ENCODE measurements around the gene NDUFA13. TPM values are rescaled to one million over a fixed set of nuclear protein-coding genes. Genes with fewer than 3 reads are reported as not detected.
A peak's percentile ranks its signal among the peaks of the same experiment; 100 is the strongest.

NDUFA13 gene
- total RNA-seq, 1 donor from 2014 or later: 394 TPM

DNA sequence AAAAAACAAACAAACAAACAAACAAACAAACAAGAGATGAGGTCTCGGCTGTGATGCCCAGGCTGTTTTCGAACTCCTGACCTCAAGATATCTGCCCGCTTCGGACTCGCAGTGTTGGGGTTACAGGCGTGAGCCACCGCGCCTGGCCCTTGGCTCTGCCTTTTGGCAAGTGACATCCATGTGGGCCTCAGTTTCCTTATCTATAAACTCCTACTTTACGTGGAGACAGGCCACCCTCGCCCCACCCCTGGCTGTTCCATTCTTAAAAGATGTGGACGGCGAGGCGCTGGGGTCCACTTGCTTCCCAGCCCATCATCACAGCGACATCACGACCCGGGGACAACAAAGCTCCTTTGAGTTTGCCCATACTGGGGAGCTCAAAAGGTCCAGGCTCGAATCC, 2.3 kb upstream of the NDUFA13 start:
- Mint-ChIP-seq H3K27ac (ENCODE audit: unreplicated experiment) (no peak overlapping the region), H3K9me3 (ENCODE audit: unreplicated experiment) (peaks cover 12% of the 10 kb centered on the region), H3K4me3 (ENCODE audit: unreplicated experiment) (no peak overlapping the region), H3K4me1 (ENCODE audit: low read depth, unreplicated experiment) (peaks cover 5% of the 10 kb centered on the region), H3K27me3 (ENCODE audit: unreplicated experiment) (peaks cover 16% of the 10 kb centered on the region), H3K36me3 (ENCODE audit: unreplicated experiment) (no peaks in the 10 kb centered on the region)
- no peak for DNase-seq
- TF ChIP-seq, protein P1, sequence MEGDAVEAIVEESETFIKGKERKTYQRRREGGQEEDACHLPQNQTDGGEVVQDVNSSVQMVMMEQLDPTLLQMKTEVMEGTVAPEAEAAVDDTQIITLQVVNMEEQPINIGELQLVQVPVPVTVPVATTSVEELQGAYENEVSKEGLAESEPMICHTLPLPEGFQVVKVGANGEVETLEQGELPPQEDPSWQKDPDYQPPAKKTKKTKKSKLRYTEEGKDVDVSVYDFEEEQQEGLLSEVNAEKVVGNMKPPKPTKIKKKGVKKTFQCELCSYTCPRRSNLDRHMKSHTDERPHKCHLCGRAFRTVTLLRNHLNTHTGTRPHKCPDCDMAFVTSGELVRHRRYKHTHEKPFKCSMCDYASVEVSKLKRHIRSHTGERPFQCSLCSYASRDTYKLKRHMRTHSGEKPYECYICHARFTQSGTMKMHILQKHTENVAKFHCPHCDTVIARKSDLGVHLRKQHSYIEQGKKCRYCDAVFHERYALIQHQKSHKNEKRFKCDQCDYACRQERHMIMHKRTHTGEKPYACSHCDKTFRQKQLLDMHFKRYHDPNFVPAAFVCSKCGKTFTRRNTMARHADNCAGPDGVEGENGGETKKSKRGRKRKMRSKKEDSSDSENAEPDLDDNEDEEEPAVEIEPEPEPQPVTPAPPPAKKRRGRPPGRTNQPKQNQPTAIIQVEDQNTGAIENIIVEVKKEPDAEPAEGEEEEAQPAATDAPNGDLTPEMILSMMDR (IDR thresholded peaks at IDR 0.05; ENCODE audit: partially characterized antibody, unreplicated experiment): no peak

DNA sequence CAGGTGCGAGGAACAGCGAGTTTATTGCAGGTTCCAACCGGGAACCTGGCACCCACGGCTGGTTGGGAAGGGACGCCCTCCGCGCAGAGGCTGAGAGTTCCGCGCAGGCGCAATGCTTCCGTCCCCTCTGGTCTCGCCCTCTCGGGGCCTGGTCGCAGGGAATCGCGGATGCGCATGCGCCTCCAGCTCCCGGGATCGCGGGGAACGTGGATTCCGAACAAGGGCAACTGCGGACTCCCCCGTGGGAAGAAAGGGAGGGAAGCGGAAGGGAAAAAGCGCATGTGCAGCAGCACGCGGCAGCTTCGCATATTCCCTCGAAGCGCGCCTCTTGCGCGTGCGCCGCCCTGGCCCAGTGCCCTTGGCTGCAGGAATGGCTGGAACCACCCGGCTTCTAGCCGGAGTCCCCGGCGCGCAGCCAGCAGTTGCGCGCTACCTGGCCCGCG, 1.8 kb upstream of the NDUFA13 start:
- Mint-ChIP-seq H3K4me3 (ENCODE audit: unreplicated experiment) (no peak overlapping the region), H3K9me3 (ENCODE audit: unreplicated experiment) (peaks cover 8% of the 10 kb centered on the region), H3K36me3 (ENCODE audit: unreplicated experiment) (no peaks in the 10 kb centered on the region), H3K4me1 (ENCODE audit: low read depth, unreplicated experiment) (peaks cover 5% of the 10 kb centered on the region), H3K27me3 (ENCODE audit: unreplicated experiment) (peaks cover 16% of the 10 kb centered on the region), H3K27ac (ENCODE audit: unreplicated experiment) (peak overlapping the region; percentile 33)
- no peak for DNase-seq
- TF ChIP-seq, protein P1 (IDR thresholded peaks at IDR 0.05; ENCODE audit: partially characterized antibody, unreplicated experiment): no peak

DNA sequence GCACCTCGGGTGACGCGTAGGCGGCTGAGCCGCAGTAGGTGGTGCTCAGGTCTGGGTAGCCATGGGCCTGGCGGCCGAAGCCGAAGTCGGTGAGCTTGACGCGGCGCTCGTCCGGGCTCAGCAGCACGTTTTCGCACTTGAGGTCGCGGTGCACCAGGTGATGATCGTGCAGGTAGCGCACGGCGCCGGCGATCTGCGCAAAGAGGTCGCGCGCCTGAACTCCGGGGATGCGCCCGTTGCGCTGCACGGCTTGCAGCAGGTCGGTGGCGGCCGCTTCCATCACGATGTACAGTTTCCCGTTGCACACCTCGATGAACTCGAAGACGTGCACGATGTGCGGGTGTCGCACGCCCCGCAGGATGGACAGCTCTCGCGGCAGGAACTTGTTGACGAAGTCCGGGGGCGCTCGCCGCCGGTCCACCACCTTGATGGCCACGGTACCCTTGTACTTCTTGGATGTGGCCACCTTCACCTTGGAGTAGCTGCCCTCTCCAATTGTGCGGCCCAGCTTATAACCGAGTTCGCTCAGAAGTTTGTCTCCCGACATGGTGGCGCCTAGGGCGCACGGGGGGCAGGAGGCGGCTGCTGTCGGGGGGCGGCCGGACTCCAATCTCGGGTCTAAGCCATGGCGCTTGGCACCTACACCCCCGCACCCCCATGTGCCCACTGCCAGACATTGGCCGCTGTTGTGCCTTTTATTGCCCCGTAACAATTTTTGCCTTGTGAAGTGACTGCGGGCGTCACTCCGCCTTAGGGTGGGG, 964 bp upstream of the NDUFA13 start, which contains the start of gene TSSK6:
TSSK6 (minus strand) TSS at position 668 of the 761 bp plus-strand sequence; CDS start at position 547, 121 bp downstream.
- Mint-ChIP-seq H3K36me3 (ENCODE audit: unreplicated experiment) (no peaks in the 10 kb centered on the region), H3K4me1 (ENCODE audit: low read depth, unreplicated experiment) (peaks cover 5% of the 10 kb centered on the region), H3K27me3 (ENCODE audit: unreplicated experiment) (peaks cover 14% of the 10 kb centered on the region), H3K9me3 (ENCODE audit: unreplicated experiment) (peaks cover 8% of the 10 kb centered on the region), H3K27ac (ENCODE audit: unreplicated experiment) (peak within 1 kb of the TSS; percentile 85), H3K4me3 (ENCODE audit: unreplicated experiment) (peak within 1 kb of the TSS; percentile 91)
- TF ChIP-seq, protein P1 (IDR thresholded peaks at IDR 0.05; ENCODE audit: partially characterized antibody, unreplicated experiment): no peak
- DNase-seq: no peak

DNA sequence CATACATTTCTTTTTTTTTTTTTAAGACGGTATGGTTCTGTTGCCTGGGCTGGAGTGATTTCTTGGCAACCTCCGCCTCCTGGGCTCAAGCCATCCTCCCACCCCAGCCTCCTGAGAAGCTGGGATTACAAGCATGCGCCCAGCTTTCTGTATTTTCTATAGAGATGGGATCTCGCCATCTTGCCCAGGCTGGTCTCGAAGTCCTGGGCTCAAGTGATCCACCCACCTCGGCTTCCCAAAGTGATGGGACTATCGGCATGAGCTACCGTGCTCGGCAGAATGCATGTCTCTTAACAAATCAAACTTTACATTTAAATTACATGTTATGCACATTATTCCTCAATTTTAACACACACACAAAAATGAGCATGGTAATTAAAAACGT, 1.2 kb downstream of the NDUFA13 start:
- peak overlapping the region; percentile 91 for H3K4me3 Mint-ChIP-seq (ENCODE audit: unreplicated experiment)
- peaks cover 6% of the 10 kb centered on the region for H3K27me3 Mint-ChIP-seq (ENCODE audit: unreplicated experiment)
- no peak for DNase-seq
- no peaks in the 10 kb centered on the region for H3K4me1 Mint-ChIP-seq (ENCODE audit: low read depth, unreplicated experiment)
- no peaks in the 10 kb centered on the region for H3K36me3 Mint-ChIP-seq (ENCODE audit: unreplicated experiment)
- H3K9me3 Mint-ChIP-seq (ENCODE audit: unreplicated experiment): peaks cover 5% of the 10 kb centered on the region
- TF ChIP-seq, protein P1 (IDR thresholded peaks at IDR 0.05; ENCODE audit: partially characterized antibody, unreplicated experiment): no peak
- H3K27ac Mint-ChIP-seq (ENCODE audit: unreplicated experiment): no peak overlapping the region

GRCh38 chr19:19520989-19521388, 5.0 kb downstream of the NDUFA13 start:
- no peak for DNase-seq
- H3K4me1 Mint-ChIP-seq (ENCODE audit: low read depth, unreplicated experiment): peaks cover 8% of the 10 kb centered on the region
- H3K9me3 Mint-ChIP-seq (ENCODE audit: unreplicated experiment): peaks cover 1% of the 10 kb centered on the region
- H3K36me3 Mint-ChIP-seq (ENCODE audit: unreplicated experiment): no peaks in the 10 kb centered on the region
- H3K27ac Mint-ChIP-seq (ENCODE audit: unreplicated experiment): peak overlapping the region; percentile 29
- TF ChIP-seq, protein P1 (IDR thresholded peaks at IDR 0.05; ENCODE audit: partially characterized antibody, unreplicated experiment): no peak
- H3K4me3 Mint-ChIP-seq (ENCODE audit: unreplicated experiment): peak overlapping the region; percentile 30
- peaks cover 6% of the 10 kb centered on the region for H3K27me3 Mint-ChIP-seq (ENCODE audit: unreplicated experiment)

Data from glutamatergic neuron (in vitro differentiated cells).